ENCODE data around the gene SNRNP25.

The SNRNP25 gene

GRCh38 chr16:57711-58110, 4.1 kb downstream of the SNRNP25 start:
- no peak overlapping the region for H3K4me3 ChIP-seq (ENCODE audit: control insufficient read depth, low read depth, low read length)
- DNase-seq (ENCODE audit: low read depth) = peak; percentile 57
- TF ChIP-seq, protein P1, sequence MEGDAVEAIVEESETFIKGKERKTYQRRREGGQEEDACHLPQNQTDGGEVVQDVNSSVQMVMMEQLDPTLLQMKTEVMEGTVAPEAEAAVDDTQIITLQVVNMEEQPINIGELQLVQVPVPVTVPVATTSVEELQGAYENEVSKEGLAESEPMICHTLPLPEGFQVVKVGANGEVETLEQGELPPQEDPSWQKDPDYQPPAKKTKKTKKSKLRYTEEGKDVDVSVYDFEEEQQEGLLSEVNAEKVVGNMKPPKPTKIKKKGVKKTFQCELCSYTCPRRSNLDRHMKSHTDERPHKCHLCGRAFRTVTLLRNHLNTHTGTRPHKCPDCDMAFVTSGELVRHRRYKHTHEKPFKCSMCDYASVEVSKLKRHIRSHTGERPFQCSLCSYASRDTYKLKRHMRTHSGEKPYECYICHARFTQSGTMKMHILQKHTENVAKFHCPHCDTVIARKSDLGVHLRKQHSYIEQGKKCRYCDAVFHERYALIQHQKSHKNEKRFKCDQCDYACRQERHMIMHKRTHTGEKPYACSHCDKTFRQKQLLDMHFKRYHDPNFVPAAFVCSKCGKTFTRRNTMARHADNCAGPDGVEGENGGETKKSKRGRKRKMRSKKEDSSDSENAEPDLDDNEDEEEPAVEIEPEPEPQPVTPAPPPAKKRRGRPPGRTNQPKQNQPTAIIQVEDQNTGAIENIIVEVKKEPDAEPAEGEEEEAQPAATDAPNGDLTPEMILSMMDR (conservative IDR thresholded peaks at IDR 0.05; ENCODE audit: control insufficient read depth, insufficient read depth, low read depth, low read length) = no peak

GRCh38 chr16:58491-59439, 5.1 kb downstream of the SNRNP25 start:
- no peak overlapping the region for H3K4me3 ChIP-seq (ENCODE audit: control insufficient read depth, low read depth, low read length)

DNA sequence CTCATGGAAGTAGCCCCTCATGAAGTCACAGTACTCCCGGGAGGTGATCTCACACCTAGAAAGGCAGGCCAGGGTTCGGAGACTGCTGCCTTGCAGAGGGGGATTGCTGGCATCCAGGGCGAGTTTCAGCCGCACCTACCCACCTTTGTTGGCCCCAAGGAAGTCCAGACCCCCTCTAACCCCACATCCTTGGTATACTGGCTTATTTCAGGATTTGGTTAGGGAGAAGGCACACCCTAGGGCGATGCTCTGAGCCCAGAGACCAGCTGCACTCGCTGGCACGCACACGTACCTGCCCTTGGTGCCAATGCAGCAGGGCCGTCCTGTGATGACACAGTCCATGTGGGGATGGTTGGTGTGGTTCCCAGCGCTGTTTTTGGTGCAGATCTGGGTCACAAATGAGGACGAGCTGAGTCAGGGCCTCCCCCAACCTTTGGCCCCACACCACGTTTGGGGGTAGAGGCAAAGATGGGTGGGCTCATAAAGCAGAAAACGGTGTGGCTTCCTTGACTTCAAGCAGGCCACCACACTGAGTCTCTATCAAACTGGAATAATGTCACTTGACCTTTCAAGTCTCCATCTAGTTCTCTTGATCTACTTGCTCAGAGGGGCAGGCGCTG, 5.9 kb downstream of the SNRNP25 start:
- no peak overlapping the region for H3K4me3 ChIP-seq (ENCODE audit: control insufficient read depth, low read depth, low read length)
- TF ChIP-seq, protein P1 (conservative IDR thresholded peaks at IDR 0.05; ENCODE audit: control insufficient read depth, insufficient read depth, low read depth, low read length) = no peak
- DNase-seq (ENCODE audit: low read depth) = no peak

More at GRCh38 chr16:58491-59439, 5.1 kb downstream of the SNRNP25 start:
- TF ChIP-seq, protein P1 (conservative IDR thresholded peaks at IDR 0.05; ENCODE audit: control insufficient read depth, insufficient read depth, low read depth, low read length) = no peak
- DNase-seq (ENCODE audit: low read depth) = no peak

- no peak overlapping the region for H3K4me3 ChIP-seq (ENCODE audit: control insufficient read depth, low read depth, low read length)
- DNase-seq (ENCODE audit: low read depth) = no peak
- TF ChIP-seq, protein P1 (conservative IDR thresholded peaks at IDR 0.05; ENCODE audit: control insufficient read depth, insufficient read depth, low read depth, low read length) = no peak
Observed at GRCh38 chr16:60166-60565, 6.5 kb downstream of the SNRNP25 start.

DNA sequence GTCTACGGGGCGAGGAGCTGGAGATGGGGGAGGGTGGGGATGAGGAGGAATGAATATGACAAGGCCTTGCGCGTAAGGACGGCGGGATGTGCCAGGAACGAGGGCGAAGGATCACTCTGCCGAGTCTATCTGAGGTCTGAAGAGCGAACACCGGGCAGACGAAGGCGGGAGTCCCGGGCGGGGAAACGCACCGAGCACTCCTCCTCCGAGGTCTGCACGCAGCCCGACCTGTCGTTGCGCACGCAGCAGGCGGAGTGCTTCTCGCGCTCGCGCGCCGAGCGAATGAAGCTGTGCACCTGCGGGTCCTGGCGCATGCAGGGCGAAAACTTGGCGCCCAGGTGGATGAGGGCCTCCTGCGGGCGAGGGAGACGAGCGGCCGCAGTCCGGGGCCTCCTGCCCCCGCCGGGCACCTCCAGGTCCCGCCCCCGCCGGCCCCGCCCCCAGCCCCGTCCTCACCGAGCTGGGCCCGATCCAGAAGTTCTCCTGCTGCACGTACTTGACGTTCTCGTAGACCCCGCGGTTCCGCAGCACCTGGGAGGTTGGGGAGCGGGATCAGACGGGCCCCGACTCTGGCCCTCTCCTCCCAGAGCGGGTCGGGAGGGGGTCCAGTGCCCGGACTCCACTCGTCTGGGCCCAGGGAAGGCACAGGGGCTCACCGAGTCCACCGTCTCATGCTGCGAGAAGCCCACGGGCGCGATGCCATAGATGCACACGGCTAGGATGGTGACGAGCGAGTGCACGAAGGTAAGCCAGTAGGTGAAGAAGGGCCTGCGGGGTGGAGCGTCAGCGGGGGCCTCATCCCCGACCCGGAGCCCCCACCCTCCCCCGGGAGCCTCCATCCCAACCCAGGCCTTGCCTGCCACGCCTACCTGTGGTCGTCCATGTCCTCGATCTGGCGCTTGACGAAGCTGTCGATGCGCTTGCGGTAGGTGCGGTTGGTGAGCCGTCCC, 7.6 kb downstream of the SNRNP25 start:
- DNase-seq (ENCODE audit: low read depth) = no peak
- H3K4me3 ChIP-seq (ENCODE audit: control insufficient read depth, low read depth, low read length) = no peak overlapping the region
- TF ChIP-seq, protein P1 (conservative IDR thresholded peaks at IDR 0.05; ENCODE audit: control insufficient read depth, insufficient read depth, low read depth, low read length) = no peak

GRCh38 chr16:61879-62281, 8.3 kb downstream of the SNRNP25 start:
- TF ChIP-seq, protein P1 (conservative IDR thresholded peaks at IDR 0.05; ENCODE audit: control insufficient read depth, insufficient read depth, low read depth, low read length) = no peak
- DNase-seq (ENCODE audit: low read depth) = no peak
- no peak overlapping the region for H3K4me3 ChIP-seq (ENCODE audit: control insufficient read depth, low read depth, low read length)
